ENCODE results near the gene BEND7. TPM values are rescaled to one million over a fixed set of nuclear protein-coding genes. Genes with fewer than 3 reads are reported as not detected.
A peak's percentile ranks its signal among the peaks of the same experiment; 100 is the strongest.

Gene BEND7
- polyA plus RNA-seq, 4 donors: 4.6 to 33.8 (median 21.8) TPM

- no peak overlapping the region for H3K4me3 ChIP-seq (ENCODE audit: low read depth in 1 of 3, low read length in 3 of 3)
- FAIRE-seq (no peak), DNase-seq (no peak)
- no peaks in the 10 kb centered on the region for H3K4me1 ChIP-seq (ENCODE audit: control insufficient read depth in 3 of 3, insufficient read depth in 2 of 3, low read depth in 1 of 3, low read length in 2 of 3)
- H3K9me3 ChIP-seq (ENCODE audit: control insufficient read depth in 2 of 2, insufficient read depth in 1 of 2, low read depth in 1 of 2, low read length in 1 of 2): no peaks in the 10 kb centered on the region
- H3K27ac ChIP-seq (ENCODE audit: low read depth in 1 of 3, low read length in 2 of 3): no peak overlapping the region
- no peaks in the 10 kb centered on the region for H3K27me3 ChIP-seq (ENCODE audit: control insufficient read depth in 3 of 3, insufficient read depth in 3 of 3, low read length in 3 of 3)
- peaks cover 0 to 3% (median 0%) of the 10 kb centered on the region in 3 donors for H3K36me3 ChIP-seq (ENCODE audit: control insufficient read depth in 3 of 3, insufficient read depth in 2 of 3, low read depth in 1 of 3, low read length in 3 of 3)
- WGBS, 3 donors: 92 to 99% (median 94%) methylated on average over 4 of the region's 4 CpGs
These were observed 70.2 kb downstream of the BEND7 start for GRCh38 chr10:13458687-13459012.

- Histone ChIP-seq H3K36me3 (ENCODE audit: control insufficient read depth in 3 of 3, insufficient read depth in 2 of 3, low read depth in 1 of 3, low read length in 3 of 3) (peaks cover 0 to 2% (median 0%) of the 10 kb centered on the region in 3 donors), H3K27ac (ENCODE audit: low read depth in 1 of 3, low read length in 2 of 3) (no peak overlapping the region), H3K4me3 (ENCODE audit: low read depth in 1 of 3, low read length in 3 of 3) (no peak overlapping the region), H3K27me3 (ENCODE audit: control insufficient read depth in 3 of 3, insufficient read depth in 3 of 3, low read length in 3 of 3) (no peaks in the 10 kb centered on the region), H3K4me1 (ENCODE audit: control insufficient read depth in 3 of 3, insufficient read depth in 2 of 3, low read depth in 1 of 3, low read length in 2 of 3) (no peaks in the 10 kb centered on the region), H3K9me3 (ENCODE audit: control insufficient read depth in 2 of 2, insufficient read depth in 1 of 2, low read depth in 1 of 2, low read length in 1 of 2) (no peaks in the 10 kb centered on the region)
- FAIRE-seq (no peak), DNase-seq (no peak)
- 85 to 93% (median 89%) methylated on average over 13 of the region's 13 CpGs for WGBS, 3 donors
These were observed 70.7 kb downstream of the BEND7 start for GRCh38 chr10:13457958-13458686.

- Histone ChIP-seq H3K36me3 (ENCODE audit: control insufficient read depth in 3 of 3, insufficient read depth in 2 of 3, low read depth in 1 of 3, low read length in 3 of 3) (peaks cover 0 to 6% (median 0%) of the 10 kb centered on the region in 3 donors), H3K27me3 (ENCODE audit: control insufficient read depth in 3 of 3, insufficient read depth in 3 of 3, low read length in 3 of 3) (peaks cover 0 to 2% (median 0%) of the 10 kb centered on the region in 3 donors), H3K9me3 (ENCODE audit: control insufficient read depth in 2 of 2, insufficient read depth in 1 of 2, low read depth in 1 of 2, low read length in 1 of 2) (no peaks in the 10 kb centered on the region), H3K4me3 (ENCODE audit: low read depth in 1 of 3, low read length in 3 of 3) (no peak overlapping the region), H3K4me1 (ENCODE audit: control insufficient read depth in 3 of 3, insufficient read depth in 2 of 3, low read depth in 1 of 3, low read length in 2 of 3) (no peaks in the 10 kb centered on the region), H3K27ac (ENCODE audit: low read depth in 1 of 3, low read length in 2 of 3) (no peak overlapping the region)
- DNase-seq: no peak
- WGBS, 3 donors: 70 to 84% (median 71%) methylated on average over 8 of the region's 8 CpGs
- no peak for FAIRE-seq
These were observed 74.9 kb downstream of the BEND7 start for GRCh38 chr10:13453896-13454295.

- DNase-seq: no peak
- no peak overlapping the region for H3K27ac ChIP-seq (ENCODE audit: low read depth in 1 of 3, low read length in 2 of 3)
- 78 to 89% (median 87%) methylated on average over 4 of the region's 4 CpGs for WGBS, 3 donors
- H3K36me3 ChIP-seq (ENCODE audit: control insufficient read depth in 3 of 3, insufficient read depth in 2 of 3, low read depth in 1 of 3, low read length in 3 of 3): peaks cover 0 to 8% (median 0%) of the 10 kb centered on the region in 3 donors
- H3K9me3 ChIP-seq (ENCODE audit: control insufficient read depth in 2 of 2, insufficient read depth in 1 of 2, low read depth in 1 of 2, low read length in 1 of 2): no peaks in the 10 kb centered on the region
- no peak for FAIRE-seq
- peaks cover 0 to 2% (median 0%) of the 10 kb centered on the region in 3 donors for H3K27me3 ChIP-seq (ENCODE audit: control insufficient read depth in 3 of 3, insufficient read depth in 3 of 3, low read length in 3 of 3)
- H3K4me3 ChIP-seq (ENCODE audit: low read depth in 1 of 3, low read length in 3 of 3): no peak overlapping the region
- no peaks in the 10 kb centered on the region for H3K4me1 ChIP-seq (ENCODE audit: control insufficient read depth in 3 of 3, insufficient read depth in 2 of 3, low read depth in 1 of 3, low read length in 2 of 3)
These were observed 78.7 kb downstream of the BEND7 start for GRCh38 chr10:13450069-13450468.

- Histone ChIP-seq H3K36me3 (ENCODE audit: control insufficient read depth in 3 of 3, insufficient read depth in 2 of 3, low read depth in 1 of 3, low read length in 3 of 3) (peaks cover 0 to 8% (median 0%) of the 10 kb centered on the region in 3 donors), H3K27ac (ENCODE audit: low read depth in 1 of 3, low read length in 2 of 3) (no peak overlapping the region), H3K9me3 (ENCODE audit: control insufficient read depth in 2 of 2, insufficient read depth in 1 of 2, low read depth in 1 of 2, low read length in 1 of 2) (no peaks in the 10 kb centered on the region), H3K4me1 (ENCODE audit: control insufficient read depth in 3 of 3, insufficient read depth in 2 of 3, low read depth in 1 of 3, low read length in 2 of 3) (no peaks in the 10 kb centered on the region), H3K4me3 (ENCODE audit: low read depth in 1 of 3, low read length in 3 of 3) (no peak overlapping the region), H3K27me3 (ENCODE audit: control insufficient read depth in 3 of 3, insufficient read depth in 3 of 3, low read length in 3 of 3) (peaks cover 0 to 2% (median 0%) of the 10 kb centered on the region in 3 donors)
- WGBS, 3 donors: 81 to 87% (median 82%) methylated on average over 7 of the region's 7 CpGs
- no peak for DNase-seq
- FAIRE-seq: no peak
These were observed 79.5 kb downstream of the BEND7 start for GRCh38 chr10:13449296-13449695.

GRCh38 chr10:13448216-13448615 lies 80.6 kb downstream of the BEND7 start:
- DNase-seq (no peak), FAIRE-seq (no peak)
- H3K27me3 ChIP-seq (ENCODE audit: control insufficient read depth in 3 of 3, insufficient read depth in 3 of 3, low read length in 3 of 3): peaks cover 0 to 2% (median 0%) of the 10 kb centered on the region in 3 donors
- H3K9me3 ChIP-seq (ENCODE audit: control insufficient read depth in 2 of 2, insufficient read depth in 1 of 2, low read depth in 1 of 2, low read length in 1 of 2): no peaks in the 10 kb centered on the region
- peaks cover 0 to 8% (median 0%) of the 10 kb centered on the region in 3 donors for H3K36me3 ChIP-seq (ENCODE audit: control insufficient read depth in 3 of 3, insufficient read depth in 2 of 3, low read depth in 1 of 3, low read length in 3 of 3)
- WGBS, 3 donors: 91 to 93% (median 91%) methylated on average over 8 of the region's 8 CpGs
- H3K4me3 ChIP-seq (ENCODE audit: low read depth in 1 of 3, low read length in 3 of 3): no peak overlapping the region
- H3K27ac ChIP-seq (ENCODE audit: low read depth in 1 of 3, low read length in 2 of 3): no peak overlapping the region
- H3K4me1 ChIP-seq (ENCODE audit: control insufficient read depth in 3 of 3, insufficient read depth in 2 of 3, low read depth in 1 of 3, low read length in 2 of 3): no peaks in the 10 kb centered on the region

GRCh38 chr10:13445656-13446400 lies 83.0 kb downstream of the BEND7 start:
- peaks cover 0 to 4% (median 0%) of the 10 kb centered on the region in 3 donors for H3K36me3 ChIP-seq (ENCODE audit: control insufficient read depth in 3 of 3, insufficient read depth in 2 of 3, low read depth in 1 of 3, low read length in 3 of 3)
- H3K27me3 ChIP-seq (ENCODE audit: control insufficient read depth in 3 of 3, insufficient read depth in 3 of 3, low read length in 3 of 3): peaks cover 0 to 7% (median 2%) of the 10 kb centered on the region in 3 donors
- 81 to 85% (median 81%) methylated on average over 8 of the region's 8 CpGs for WGBS, 3 donors
- H3K4me1 ChIP-seq (ENCODE audit: control insufficient read depth in 3 of 3, insufficient read depth in 2 of 3, low read depth in 1 of 3, low read length in 2 of 3): no peaks in the 10 kb centered on the region
- FAIRE-seq (no peak), DNase-seq (peak in 1 of 2 donors; percentile 4)
- H3K4me3 ChIP-seq (ENCODE audit: low read depth in 1 of 3, low read length in 3 of 3): no peak overlapping the region
- no peak overlapping the region for H3K27ac ChIP-seq (ENCODE audit: low read depth in 1 of 3, low read length in 2 of 3)
- H3K9me3 ChIP-seq (ENCODE audit: control insufficient read depth in 2 of 2, insufficient read depth in 1 of 2, low read depth in 1 of 2, low read length in 1 of 2): no peaks in the 10 kb centered on the region

GRCh38 chr10:13441476-13441875 lies 87.3 kb downstream of the BEND7 start:
- WGBS, 3 donors: 80 to 92% (median 84%) methylated on average over 7 of the region's 7 CpGs
- DNase-seq (no peak), FAIRE-seq (no peak)
- H3K36me3 ChIP-seq (ENCODE audit: control insufficient read depth in 3 of 3, insufficient read depth in 2 of 3, low read depth in 1 of 3, low read length in 3 of 3): peaks cover 0 to 4% (median 0%) of the 10 kb centered on the region in 3 donors
- H3K4me3 ChIP-seq (ENCODE audit: low read depth in 1 of 3, low read length in 3 of 3): no peak overlapping the region
- no peaks in the 10 kb centered on the region for H3K9me3 ChIP-seq (ENCODE audit: control insufficient read depth in 2 of 2, insufficient read depth in 1 of 2, low read depth in 1 of 2, low read length in 1 of 2)
- H3K27me3 ChIP-seq (ENCODE audit: control insufficient read depth in 3 of 3, insufficient read depth in 3 of 3, low read length in 3 of 3): peaks cover 0 to 31% (median 6%) of the 10 kb centered on the region in 3 donors
- peaks cover 0 to 13% (median 0%) of the 10 kb centered on the region in 3 donors for H3K4me1 ChIP-seq (ENCODE audit: control insufficient read depth in 3 of 3, insufficient read depth in 2 of 3, low read depth in 1 of 3, low read length in 2 of 3)
- no peak overlapping the region for H3K27ac ChIP-seq (ENCODE audit: low read depth in 1 of 3, low read length in 2 of 3)

Measured in small intestine (tissue), 7 donors.